Heart left ventricle (tissue), 13 donors: Measurements from ENCODE around the gene ADCY3.

Source experiments
- POLR2A ChIP-seq, 2 donors: fragments of 450-650 bp; IDR thresholded peaks; one replicate each; pipeline ENCODE4 v1.6.1; 2017; ENCODE audit warnings: antibody characterized with exemption in 2 of 2, mild to moderate bottlenecking in 2 of 2, moderate library complexity in 2 of 2
- TF ChIP-seq, protein P1 (sequence below), 12 donors: fragments of 200-600 bp; sonication (generic) in 4 of 12; IDR thresholded peaks; one replicate each; pipeline versions ENCODE4 v1.5.0 to v1.8.0; 2018 to 2022; ENCODE audit warnings: antibody characterized with exemption in 12 of 12, mild to moderate bottlenecking in 5 of 12
- donor health status: ischemic (EF 13 %, LVEDD 7.1; RV severe dilation, severe dysfunction).
- donor health status: DM: no; HTN: yes; CAD: no.
- donor health status: DM: no; HTN: no; CAD: no.
- donor health status: ischemic (EF 25% LVEDD 6.9; RV normal size, moderate dysfunction).
- donor health status: ischemic (EF 25% LVEDD 5.7; RV mildly dilated, moderate dysfunction).
- donor health status: ischemic (EF 35%, LVEDD 5.7; RV mildly dilated, moderate dysfunction).
- donor health status: nonischemic (EF 11% LVEDD 7.7; RV severe dilation, severe dysfunction).
- donor health status: DM: yes; HTN: yes; CAD: no.
- donor health status: PGD.
- donor health status: ischemic (EF 29% LVEDD 5.4; RV normal size, mild dysfunction).
- donor health status: nonischemic (EF 23%, LVEDD 6.1; RV moderate dilation, normal function).

DNA sequence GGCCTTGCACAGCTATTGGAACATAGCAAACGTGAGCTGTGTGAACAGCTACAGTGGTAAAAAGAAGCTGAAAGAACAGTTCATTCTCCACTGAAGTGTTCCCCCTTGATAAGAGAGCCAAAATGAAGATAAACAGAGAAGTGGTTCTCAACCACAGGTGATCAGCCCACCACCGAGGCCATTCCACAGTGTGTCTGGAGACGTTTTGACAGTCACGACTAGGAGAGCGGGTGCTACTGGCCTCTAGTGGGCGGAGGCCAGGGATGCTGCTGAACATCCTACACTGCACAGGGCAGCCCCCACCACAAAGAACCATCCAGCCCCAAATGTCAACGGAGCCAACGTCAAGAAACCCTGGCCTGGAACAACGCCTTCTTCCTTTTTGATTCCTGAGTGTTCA lies 38.4 kb downstream of the ADCY3 start:
- no peak for TF ChIP-seq POLR2A (IDR thresholded peaks at IDR 0.05)
- TF ChIP-seq, protein P1, sequence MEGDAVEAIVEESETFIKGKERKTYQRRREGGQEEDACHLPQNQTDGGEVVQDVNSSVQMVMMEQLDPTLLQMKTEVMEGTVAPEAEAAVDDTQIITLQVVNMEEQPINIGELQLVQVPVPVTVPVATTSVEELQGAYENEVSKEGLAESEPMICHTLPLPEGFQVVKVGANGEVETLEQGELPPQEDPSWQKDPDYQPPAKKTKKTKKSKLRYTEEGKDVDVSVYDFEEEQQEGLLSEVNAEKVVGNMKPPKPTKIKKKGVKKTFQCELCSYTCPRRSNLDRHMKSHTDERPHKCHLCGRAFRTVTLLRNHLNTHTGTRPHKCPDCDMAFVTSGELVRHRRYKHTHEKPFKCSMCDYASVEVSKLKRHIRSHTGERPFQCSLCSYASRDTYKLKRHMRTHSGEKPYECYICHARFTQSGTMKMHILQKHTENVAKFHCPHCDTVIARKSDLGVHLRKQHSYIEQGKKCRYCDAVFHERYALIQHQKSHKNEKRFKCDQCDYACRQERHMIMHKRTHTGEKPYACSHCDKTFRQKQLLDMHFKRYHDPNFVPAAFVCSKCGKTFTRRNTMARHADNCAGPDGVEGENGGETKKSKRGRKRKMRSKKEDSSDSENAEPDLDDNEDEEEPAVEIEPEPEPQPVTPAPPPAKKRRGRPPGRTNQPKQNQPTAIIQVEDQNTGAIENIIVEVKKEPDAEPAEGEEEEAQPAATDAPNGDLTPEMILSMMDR (IDR thresholded peaks at IDR 0.05), result peak in 2 of 12 donors; percentile 5 to 8
